GM19240 (cell line): ENCODE measurements around the gene FAF1.
"Not testable (repeated sequence)": the region's sequence is repeated elsewhere in the genome, so short reads cannot be mapped to it uniquely, and the experiment has no call there.

Experiments
- DNase-seq: peaks from one replicate; pipeline ENCODE4 v3.0.0; 2011; ENCODE audit warnings: low spot score; ENCODE audit not compliant: insufficient read length

FAF1 gene

GRCh38 chr1:50566405-50566804, 393.7 kb downstream of the FAF1 start:
- DNase-seq, result no peak

- DNase-seq, result no peak
Measured at GRCh38 chr1:50564417-50564816, 395.6 kb downstream of the FAF1 start.

DNA sequence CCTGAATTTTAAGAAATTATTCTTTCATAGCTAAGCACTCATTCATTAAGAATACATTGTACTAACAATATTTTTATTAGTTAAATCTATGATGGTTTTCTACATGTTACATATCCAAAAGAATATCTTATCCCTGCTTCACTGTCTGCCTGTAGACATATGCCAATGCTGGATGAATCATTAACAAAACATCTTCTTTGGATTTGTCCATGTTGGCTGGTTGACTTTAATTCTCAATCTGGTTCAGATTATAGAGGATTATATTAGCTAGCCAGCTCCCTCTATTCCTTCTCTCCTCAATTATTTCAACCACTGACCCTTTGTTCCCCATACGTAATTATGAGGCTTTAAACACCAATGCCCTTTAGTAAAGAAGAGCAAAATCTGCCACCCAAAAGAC, 398.0 kb downstream of the FAF1 start:
- DNase-seq, result no peak

- no peak for DNase-seq
Measured at GRCh38 chr1:50559421-50559820, 400.6 kb downstream of the FAF1 start.

DNA sequence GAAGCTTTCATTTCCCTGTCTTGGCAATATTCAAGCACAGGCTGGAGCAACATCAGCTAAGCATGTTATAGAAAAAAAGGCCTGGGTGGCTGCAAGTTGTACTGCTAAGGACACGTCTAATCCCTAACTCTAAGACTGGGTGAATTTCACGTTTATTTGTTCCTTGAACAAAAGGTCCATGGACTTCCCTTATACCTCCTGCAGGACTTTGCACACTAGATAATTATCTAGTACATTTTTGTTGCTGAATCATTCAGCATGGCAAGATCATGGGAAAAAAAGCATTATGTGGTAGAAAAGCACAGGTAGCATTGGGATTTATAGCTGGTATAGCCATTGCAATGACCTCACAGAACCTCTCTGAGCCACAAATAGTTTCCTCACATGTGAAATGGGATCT, 406.1 kb downstream of the FAF1 start:
- no peak for DNase-seq

- DNase-seq, result no peak
Measured at GRCh38 chr1:50548243-50548642, 411.8 kb downstream of the FAF1 start.

DNA sequence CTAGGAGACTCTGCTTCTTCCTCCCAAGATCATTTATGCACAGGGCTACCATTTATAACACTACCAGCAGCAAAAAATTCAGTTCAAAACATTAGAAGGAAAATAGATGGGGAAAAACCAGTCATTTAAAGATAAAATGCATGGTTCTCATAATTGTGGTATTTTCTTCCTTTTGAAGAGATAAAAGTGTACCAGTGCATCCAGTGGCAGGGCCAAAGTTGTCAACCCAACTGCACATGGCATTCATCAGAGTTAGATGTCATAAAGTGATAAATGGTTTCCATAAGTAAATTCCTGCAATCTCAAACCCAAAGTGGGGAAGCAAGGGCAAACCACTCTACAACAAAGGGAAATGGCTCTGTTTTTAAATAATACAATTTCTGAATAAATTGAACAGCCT, 417.7 kb downstream of the FAF1 start:
- no peak for DNase-seq

- no peak for DNase-seq
Measured at GRCh38 chr1:50538476-50538875, 421.6 kb downstream of the FAF1 start.

DNA sequence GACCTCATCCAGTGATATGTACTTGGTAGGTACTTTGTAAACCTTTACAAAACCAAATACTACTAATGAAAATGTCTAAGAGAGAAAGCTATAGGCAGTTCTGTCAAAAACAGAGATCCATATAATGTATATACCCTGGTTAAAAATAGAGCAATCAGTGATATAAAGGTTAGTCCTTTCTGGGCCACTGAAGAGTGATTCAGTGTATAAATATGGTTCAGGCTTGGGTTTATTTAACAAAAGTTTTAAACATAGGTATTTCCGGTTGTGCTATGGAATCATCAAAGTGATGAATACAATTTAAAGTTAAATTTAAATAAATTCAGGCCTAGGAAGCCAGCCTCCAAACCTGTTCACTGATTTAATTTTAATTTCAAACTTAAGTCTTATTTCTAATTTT, 428.5 kb downstream of the FAF1 start:
- no peak for DNase-seq

DNA sequence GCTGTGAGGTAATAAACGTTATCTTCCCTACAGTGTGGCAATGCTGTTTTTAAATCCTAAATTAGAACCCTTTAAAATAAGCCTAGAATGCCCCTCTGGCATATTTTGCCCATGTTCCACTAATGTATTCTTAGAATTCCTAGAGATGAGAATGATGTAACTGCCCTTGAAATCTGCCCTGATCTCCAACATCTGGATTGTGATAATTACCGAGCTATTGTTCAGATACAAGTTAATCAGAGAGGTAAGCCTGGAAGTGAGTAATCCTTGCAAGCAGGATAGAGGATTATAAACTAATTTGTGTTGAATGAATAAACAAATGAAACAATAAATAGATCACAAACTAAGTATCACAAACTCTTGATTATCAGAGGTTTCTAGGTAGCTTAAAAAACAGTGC, 429.0 kb downstream of the FAF1 start:
- no peak for DNase-seq

- no peak for DNase-seq
Measured at GRCh38 chr1:50529510-50529909, 430.6 kb downstream of the FAF1 start.

DNA sequence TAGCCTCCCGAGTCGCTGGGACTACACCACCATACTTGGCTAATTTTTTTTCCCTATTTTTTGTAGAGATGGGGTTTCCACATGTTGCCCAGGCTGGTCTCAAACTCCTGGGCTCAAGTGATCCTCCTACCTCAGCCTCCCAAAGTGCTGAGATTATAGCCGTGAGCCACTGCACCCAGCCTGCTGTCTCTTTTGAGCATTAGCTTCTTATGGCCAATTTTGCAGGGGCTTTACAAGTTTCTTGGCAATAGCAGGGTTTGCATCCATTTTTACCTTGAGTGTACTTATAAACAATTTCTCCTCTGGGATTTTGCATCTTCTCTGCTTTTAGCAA, 432.1 kb downstream of the FAF1 start:
- DNase-seq, result not testable (repeated sequence)

- DNase-seq, result no peak
Measured at GRCh38 chr1:50527249-50527986, 432.6 kb downstream of the FAF1 start.

GRCh38 chr1:50526431-50526830, 433.6 kb downstream of the FAF1 start:
- DNase-seq, result no peak

DNA sequence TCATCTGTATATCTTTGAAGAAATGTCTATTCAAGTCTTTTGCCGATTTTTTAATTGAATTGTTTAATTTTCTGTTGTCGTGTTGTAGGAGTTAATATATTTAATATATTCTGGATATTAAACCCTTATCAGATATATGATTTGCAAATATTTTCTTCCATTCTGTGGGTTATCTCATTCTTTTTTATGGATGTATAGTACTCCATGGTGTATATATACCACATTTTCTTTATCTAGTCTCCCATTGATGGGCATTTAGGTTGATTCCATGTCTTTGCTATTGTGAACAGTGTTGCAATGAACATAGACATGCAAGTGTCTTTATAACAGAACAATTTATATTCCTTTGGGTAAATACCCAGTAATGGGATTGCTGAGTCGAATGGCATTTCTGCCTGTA, 436.5 kb downstream of the FAF1 start:
- DNase-seq, result no peak

- DNase-seq, result no peak
Measured at GRCh38 chr1:50522691-50523342, 437.2 kb downstream of the FAF1 start.

DNA sequence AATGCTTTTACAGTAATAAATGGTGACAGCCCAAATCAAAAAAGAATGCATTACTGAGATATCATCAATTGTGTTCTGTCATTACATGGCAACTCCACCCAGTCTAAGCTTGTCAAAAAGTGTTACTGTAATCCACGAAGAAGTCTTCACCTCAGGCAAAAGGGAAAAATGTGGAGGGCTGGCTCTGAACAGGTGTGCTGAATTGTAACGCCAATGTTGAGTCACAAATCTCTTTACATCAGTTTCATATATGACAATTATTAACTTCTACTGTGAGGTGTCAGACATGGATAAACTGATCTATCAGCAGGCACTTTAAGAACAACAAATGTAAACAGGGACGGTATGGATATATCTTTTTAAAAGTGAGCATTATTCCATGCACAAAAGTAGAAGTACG, 438.4 kb downstream of the FAF1 start:
- DNase-seq, result no peak

DNA sequence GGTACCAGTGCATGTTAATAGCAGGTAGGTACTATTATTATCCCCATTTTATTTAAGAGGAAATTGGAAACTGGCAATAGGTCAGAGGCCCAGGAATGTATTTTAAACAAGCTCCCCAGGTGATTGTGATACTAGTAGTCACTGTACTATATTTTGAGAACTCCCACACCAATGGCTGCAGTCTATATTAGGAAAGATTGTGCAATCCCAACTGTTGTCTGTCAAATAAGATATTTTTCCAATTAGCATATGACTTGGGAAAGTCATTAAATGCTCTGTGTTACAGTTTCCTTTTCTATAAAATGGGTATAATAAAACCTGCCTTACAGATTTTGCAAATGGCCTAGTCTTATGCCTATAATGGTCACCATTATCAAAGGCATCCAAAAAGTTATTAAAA, 442.6 kb downstream of the FAF1 start:
- no peak for DNase-seq

- no peak for DNase-seq
Measured at GRCh38 chr1:50516056-50516455, 444.0 kb downstream of the FAF1 start.

- no peak for DNase-seq
Measured at GRCh38 chr1:50508040-50508586, 452.0 kb downstream of the FAF1 start.

- DNase-seq, result no peak
Measured at GRCh38 chr1:50505427-50505826, 454.6 kb downstream of the FAF1 start.

GRCh38 chr1:50503515-50503914, 456.6 kb downstream of the FAF1 start:
- no peak for DNase-seq

GRCh38 chr1:50502147-50502546, 457.9 kb downstream of the FAF1 start:
- DNase-seq, result no peak
